GM12878 (cell line): ENCODE results near the gene RBM7. TPM values are rescaled to one million over a fixed set of nuclear protein-coding genes. Genes with fewer than 3 reads are reported as not detected.

Source experiments
- ATAC-seq: fragments of 200-7000 bp; cut with Tn5 transposase; 3 replicates; pipeline ENCODE4 v1.9.1; 2020; ENCODE audit warnings: mild to moderate bottlenecking, moderate library complexity
- BruUV-seq: library from RNA; stranded (reverse); fragments of 400-500 nt; replicated peaks from 2 replicates; lab custom pipeline; 2021; lab: Mats Ljungman, UMichigan
- CTCF ChIA-PET: fragments of 300-600 bp; sonication (Branson Sonifier 250); formaldehyde crosslinking; extraction: SDS; loops from one replicate; lab custom pipeline; 2021; ENCODE audit warnings: inconsistent platforms; lab: Yijun Ruan, JAX
- POLR2A ChIA-PET: fragments of 350-600 bp; formaldehyde crosslinking; extraction: SDS; loops from one replicate; lab custom pipeline; 2021; ENCODE audit warnings: inconsistent platforms; lab: Charles Lee
- RAD21 ChIA-PET: fragments of 300-600 bp; sonication (Branson Sonifier 250); formaldehyde crosslinking; loops from one replicate; lab custom pipeline; 2023; ENCODE audit warnings: antibody characterized with exemption; ENCODE audit not compliant: unreplicated experiment; lab: Charles Lee
- SMC1A ChIA-PET: fragments of 300-600 bp; sonication (Branson Sonifier 250); formaldehyde crosslinking; loops from one replicate; lab custom pipeline; 2023; ENCODE audit not compliant: unreplicated experiment, uncharacterized antibody; lab: Charles Lee
- DNase-seq: peaks from one replicate; pipeline ENCODE4 v3.0.0-alpha.2; 2011; ENCODE audit warnings: low read depth, low spot score
- FAIRE-seq: peaks from 3 replicates; lab custom pipeline; 2011; peaks lifted over from hg19 to GRCh38; lab: Jason Lieb, UNC
- H2AFZ ChIP-seq: 2 replicates; pipeline ENCODE4 v1.6.0; 2011; ENCODE audit warnings: low read depth, low read length, control low read depth; ENCODE audit not compliant: control insufficient read depth
- H3K27ac ChIP-seq: 2 replicates; pipeline ENCODE4 v1.5.1; 2011; ENCODE audit warnings: control low read depth; ENCODE audit not compliant: control insufficient read depth, insufficient read depth
- H3K27me3 ChIP-seq, 2 experiments: replicated peaks in 1 of 2; 2 replicates each; pipeline versions ENCODE4 v1.6.0 to v1.6.1; 2011; ENCODE audit warnings: low read length in 1 of 2; ENCODE audit not compliant: control insufficient read depth in 2 of 2, insufficient read depth in 2 of 2
- H3K36me3 ChIP-seq, 2 experiments: 2 replicates each; pipeline ENCODE4 v1.5.1; 2011; ENCODE audit warnings: low read length in 1 of 2; ENCODE audit not compliant: control insufficient read depth in 2 of 2, insufficient read depth in 2 of 2
- H3K4me1 ChIP-seq: 2 replicates; pipeline ENCODE4 v1.6.1; 2011; ENCODE audit warnings: mild to moderate bottlenecking, low read length, moderate library complexity, mixed read lengths; ENCODE audit not compliant: control insufficient read depth, insufficient read depth
- H3K4me2 ChIP-seq: 2 replicates; pipeline ENCODE4 v1.6.0; 2011; ENCODE audit warnings: control low read depth; ENCODE audit not compliant: control insufficient read depth, insufficient read depth
- H3K4me3 ChIP-seq: fragments of 200-600 bp; sonication (generic); 2 replicates; pipeline ENCODE4 v1.5.1; 2016
- H3K79me2 ChIP-seq: 2 replicates; pipeline ENCODE4 v1.6.0; 2011; ENCODE audit warnings: low read length; ENCODE audit not compliant: control insufficient read depth, insufficient read depth
- H3K9ac ChIP-seq: 2 replicates; pipeline ENCODE4 v1.8.0; 2011; ENCODE audit warnings: low read length, control low read depth, mixed read lengths; ENCODE audit not compliant: control insufficient read depth, insufficient read depth
- H3K9me3 ChIP-seq: replicated peaks from 3 replicates; pipeline ENCODE4 v1.5.1; 2011; ENCODE audit warnings: mild to moderate bottlenecking, low read length; ENCODE audit not compliant: control insufficient read depth, insufficient read depth
- H4K20me1 ChIP-seq: 2 replicates; pipeline ENCODE4 v1.6.0; 2011; ENCODE audit not compliant: control insufficient read depth, insufficient read depth
- ATF3 ChIP-seq: IDR thresholded peaks from 2 replicates; pipeline ENCODE4 v1.6.1; 2011; ENCODE audit warnings: low read depth, mild to moderate bottlenecking, low read length, moderate library complexity, borderline replicate concordance; ENCODE audit errors: extremely low read depth
- BCL11A ChIP-seq: IDR thresholded peaks from 2 replicates; pipeline ENCODE4 v1.6.1; 2011; ENCODE audit warnings: low read depth, low read length
- CHD1 ChIP-seq: IDR thresholded peaks from 2 replicates; pipeline ENCODE4 v1.6.1; 2012; ENCODE audit warnings: low read depth, low read length, improper control_type of control experiment
- CTCF ChIP-seq, 3 experiments: IDR thresholded peaks in 2 of 3; conservative IDR thresholded peaks in 1 of 3; 2 replicates each; pipeline ENCODE4 v1.5.1; 2011; ENCODE audit warnings: low read depth in 3 of 3, low read length in 3 of 3, mild to moderate bottlenecking in 3 of 3, control low read depth in 2 of 3, moderate library complexity in 2 of 3, inconsistent platforms in 1 of 3, mixed read lengths in 1 of 3; ENCODE audit not compliant: control insufficient read depth in 2 of 3, insufficient read depth in 1 of 3; ENCODE audit errors: extremely low read depth in 1 of 3
- DPF2 ChIP-seq: fragments of 450-650 bp; IDR thresholded peaks from 2 replicates; pipeline ENCODE4 v1.6.1; 2017; ENCODE audit warnings: mild to moderate bottlenecking
- HDAC6 ChIP-seq: fragments of 200-600 bp; sonication (generic); IDR thresholded peaks from one replicate; pipeline ENCODE4 v1.8.0; 2017; ENCODE audit warnings: antibody characterized with exemption; ENCODE audit not compliant: unreplicated experiment
- HDGF ChIP-seq: fragments of 450-650 bp; IDR thresholded peaks from 2 replicates; pipeline ENCODE4 v1.6.1; 2016; ENCODE audit warnings: antibody characterized with exemption
- IKZF1 ChIP-seq: fragments of 450-650 bp; conservative IDR thresholded peaks from 2 replicates; pipeline ENCODE4 v1.6.1; 2017; ENCODE audit warnings: antibody characterized with exemption, mild to moderate bottlenecking
- IRF5 ChIP-seq: fragments of 450-650 bp; IDR thresholded peaks from 2 replicates; pipeline ENCODE4 v1.6.1; 2017; ENCODE audit warnings: borderline replicate concordance
- NFXL1 ChIP-seq: fragments of 450-650 bp; IDR thresholded peaks from 2 replicates; pipeline ENCODE4 v1.6.1; 2017; ENCODE audit warnings: antibody characterized with exemption, mild to moderate bottlenecking, borderline replicate concordance
- NR2F1 ChIP-seq: fragments of 450-650 bp; conservative IDR thresholded peaks from 2 replicates; pipeline ENCODE4 v1.6.1; 2017; ENCODE audit warnings: mild to moderate bottlenecking
- NRF1 ChIP-seq: conservative IDR thresholded peaks from 2 replicates; pipeline ENCODE4 v1.6.1; 2011; ENCODE audit warnings: mild to moderate bottlenecking, low read depth, low read length, improper control_type of control experiment
- RELB ChIP-seq: fragments of 450-650 bp; IDR thresholded peaks from 2 replicates; pipeline ENCODE4 v1.6.1; 2017; ENCODE audit warnings: low read depth, mild to moderate bottlenecking, moderate library complexity
- SRF ChIP-seq, 2 experiments: IDR thresholded peaks; 2 replicates each; pipeline ENCODE4 v1.6.1; 2011; ENCODE audit warnings: low read depth in 2 of 2, low read length in 2 of 2, mild to moderate bottlenecking in 1 of 2, moderate library complexity in 1 of 2
- TCF7 ChIP-seq: IDR thresholded peaks from 2 replicates; pipeline ENCODE4 v1.6.1; 2014; ENCODE audit warnings: antibody characterized with exemption, borderline replicate concordance
- YBX1 ChIP-seq: fragments of 450-650 bp; IDR thresholded peaks from 2 replicates; pipeline ENCODE4 v1.6.1; 2016; ENCODE audit warnings: antibody characterized with exemption
- ZNF592 ChIP-seq: fragments of 450-650 bp; IDR thresholded peaks from 2 replicates; pipeline ENCODE4 v1.6.1; 2017; ENCODE audit warnings: mild to moderate bottlenecking, moderate library complexity
- WGBS: methylation state at CpG from one replicate; pipeline ENCODE4 v1.1.6; 2016; ENCODE audit warnings: low lambda C conversion rate; ENCODE audit not compliant: insufficient replicate concordance, insufficient coverage; ENCODE audit errors: missing lambda C conversion rate; 5-methylcytosine and 5-hydroxymethylcytosine counted together
- in situ Hi-C: fragments of 300-500 bp; cut with MboI; formaldehyde crosslinking; loops from 9 replicates; pipeline ENCODE4 v1.14.3; 2018; ENCODE audit warnings: mixed read lengths
- intact Hi-C: fragments of 100-400 bp; cut with micrococcal nuclease; formaldehyde crosslinking; loops from one replicate; pipeline ENCODE4 v1.14.2; 2022; ENCODE audit not compliant: unreplicated experiment
- polyA plus RNA-seq, 11 experiments: library from polyadenylated mRNA; depleted of rRNA in 4 of 11; unstranded in 6 of 11; stranded (reverse) in 5 of 11; fragments of >200 nt; fragmentation: Nextera tagmentation in 4 of 11; fragmentation: Illumina TruSeq in 1 of 11; extraction: Ambion mirVana in 4 of 11; extraction: Trizol in 1 of 11; gene quantifications; 1 replicate in 1 of 11; 2 replicates in 10 of 11; pipeline versions ENCODE4 v1.2.1 to v1.2.3, GENCODE V29; 2011 to 2016; ENCODE audit warnings: inconsistent platforms in 2 of 11, missing spikeins in 2 of 11, low read depth in 1 of 11
- total RNA-seq, 4 experiments: library from RNA; depleted of rRNA in 3 of 4; stranded (reverse); fragments of >200 nt in 3 of 4; fragmentation: Illumina TruSeq in 1 of 4; extraction: Trizol in 1 of 4; gene quantifications; 2 replicates each; pipeline versions ENCODE4 v1.2.1 to v1.2.3, GENCODE V29; 2013 to 2021

The RBM7 gene
- total and polyA plus RNA-seq, 10 of the 15 experiments (the other 5 are each of a cell fraction or from before 2014, with no cell fraction given): 17.0 to 46.2 (median 26.0) TPM

GRCh38 chr11:114447444-114447843 lies 47.0 kb downstream of the RBM7 start:
- SMC1A ChIA-PET: no interaction called here
- DNase-seq (no peak), ATAC-seq (no peak), FAIRE-seq (no peak)
- no peak overlapping the region for H3K4me2 ChIP-seq
- intact Hi-C loops: no loop called here
- RAD21 ChIA-PET: no interaction called here
- POLR2A ChIA-PET: no interaction called here
- H3K27me3 ChIP-seq: no peaks in the 10 kb centered on the region
- H3K79me2 ChIP-seq: no peaks in the 10 kb centered on the region
- no peaks in the 10 kb centered on the region for H3K4me1 ChIP-seq
- no peak overlapping the region for H2AFZ ChIP-seq
- no peaks in the 10 kb centered on the region for H4K20me1 ChIP-seq
- CTCF ChIA-PET: interaction anchor here (0.8 kb wide), 1 partner anchor 43 kb away, joined by 3 read pairs; no protein-coding TSS in a partner anchor
- H3K9me3 ChIP-seq: no peaks in the 10 kb centered on the region
- no TSS peak for BruUV-seq
- 65% methylated on average over 2 of the region's 2 CpGs for WGBS
- H3K9ac ChIP-seq: no peak overlapping the region
- H3K36me3 ChIP-seq: no peaks in the 10 kb centered on the region
- in situ Hi-C loops: no loop called here
- H3K27ac ChIP-seq: no peak overlapping the region
- no peak overlapping the region for H3K4me3 ChIP-seq
- TF ChIP-seq TCF7 (no peak), ATF3 (no peak), YBX1 (no peak), ZNF592 (no peak), SRF (IDR thresholded peaks at IDR 0.05; ENCODE audit: low read depth in 2 of 2, low read length in 2 of 2) (no peak), RELB (no peak), NR2F1 (no peak), BCL11A (no peak), CHD1 (no peak), HDAC6 (no peak), NRF1 (no peak), CTCF (IDR thresholded peaks at IDR 0.05 in 2 of 3, conservative IDR thresholded peaks at IDR 0.05 in 1 of 3; ENCODE audit: control insufficient read depth in 2 of 3, extremely low read depth in 1 of 3, insufficient read depth in 1 of 3, low read depth in 3 of 3, low read length in 3 of 3) (no peak), HDGF (no peak), NFXL1 (no peak), IRF5 (no peak), IKZF1 (no peak), DPF2 (no peak)
